OCI-LY1 (cell line): ENCODE results near the gene IGF1R.

Experiments
- H2AFZ ChIP-seq: fragments of 200-600 bp; sonication (generic), shearing (Covaris generic); 2 replicates; pipeline ENCODE4 v1.6.0; 2014; ENCODE audit warnings: antibody characterized with exemption, mild to moderate bottlenecking, low read length
- H3F3A ChIP-seq: fragments of 200-600 bp; sonication (generic), shearing (Covaris generic); 2 replicates; pipeline ENCODE4 v1.6.0; 2014; ENCODE audit warnings: mild to moderate bottlenecking, antibody characterized with exemption, low read length, moderate library complexity; ENCODE audit not compliant: insufficient read depth
- H3K27ac ChIP-seq: fragments of 200-600 bp; sonication (generic); 2 replicates; pipeline ENCODE4 v1.5.1; 2014; ENCODE audit warnings: low read length, mixed run types, mild to moderate bottlenecking, low read depth; ENCODE audit not compliant: poor library complexity, severe bottlenecking
- H3K27me3 ChIP-seq: fragments of 200-600 bp; sonication (generic); 2 replicates; pipeline ENCODE4 v1.6.0; 2014; ENCODE audit warnings: antibody characterized with exemption, mild to moderate bottlenecking, low read length, moderate library complexity; ENCODE audit not compliant: insufficient read depth
- H3K36me3 ChIP-seq: fragments of 200-600 bp; sonication (generic); 2 replicates; pipeline ENCODE4 v1.6.1; 2014; ENCODE audit warnings: mild to moderate bottlenecking, antibody characterized with exemption, low read length, moderate library complexity, mixed read lengths; ENCODE audit not compliant: insufficient read depth
- H3K4me1 ChIP-seq: fragments of 200-600 bp; sonication (generic); 2 replicates; pipeline ENCODE4 v1.5.1; 2014; ENCODE audit warnings: mild to moderate bottlenecking, low read length, moderate library complexity; ENCODE audit not compliant: insufficient read depth, severe bottlenecking
- H3K4me2 ChIP-seq: fragments of 200-600 bp; sonication (generic), shearing (Covaris generic); 2 replicates; pipeline ENCODE4 v1.6.1; 2014; ENCODE audit warnings: low read length
- H3K4me3 ChIP-seq: fragments of 200-600 bp; sonication (generic); 2 replicates; pipeline ENCODE4 v1.5.1; 2014; ENCODE audit warnings: low read length, low read depth, mild to moderate bottlenecking, mixed read lengths; ENCODE audit not compliant: poor library complexity, severe bottlenecking
- H3K79me2 ChIP-seq: fragments of 200-600 bp; shearing (Covaris generic); 2 replicates; pipeline ENCODE4 v1.6.1; 2016; ENCODE audit warnings: mixed run types, low read length, mixed read lengths; ENCODE audit not compliant: insufficient read depth
- H3K9ac ChIP-seq: fragments of 200-600 bp; sonication (generic), shearing (Covaris generic); 2 replicates; pipeline ENCODE4 v1.6.1; 2014; ENCODE audit warnings: mild to moderate bottlenecking, low read length, mixed read lengths
- H3K9me2 ChIP-seq: fragments of 200-600 bp; sonication (generic), shearing (Covaris generic); 2 replicates; pipeline ENCODE4 v1.6.1; 2014; ENCODE audit warnings: low read depth, mild to moderate bottlenecking, low read length, mixed read lengths
- H3K9me3 ChIP-seq: fragments of 200-600 bp; shearing (Covaris generic); 2 replicates; pipeline ENCODE4 v1.6.1; 2014; ENCODE audit warnings: low read length, mixed read lengths
- H4K20me1 ChIP-seq: fragments of 200-600 bp; sonication (generic), shearing (Covaris generic); 2 replicates; pipeline ENCODE4 v1.6.0; 2016; ENCODE audit warnings: mild to moderate bottlenecking, low read length; ENCODE audit not compliant: insufficient read depth
- CTCF ChIP-seq: fragments of 200-600 bp; sonication (generic), shearing (Covaris generic); IDR thresholded peaks from 2 replicates; pipeline ENCODE4 v1.5.1; 2017; ENCODE audit warnings: mild to moderate bottlenecking, antibody characterized with exemption, low read length, moderate library complexity, mixed read lengths
- EZH2 ChIP-seq: fragments of 200-600 bp; sonication (generic), shearing (Covaris generic); IDR thresholded peaks from 2 replicates; pipeline ENCODE4 v1.8.0; 2017; ENCODE audit warnings: borderline replicate concordance, mixed run types, mild to moderate bottlenecking, antibody characterized with exemption, low read length, moderate library complexity, mixed read lengths

The IGF1R gene

GRCh38 chr15:98718426-98719136 is 70.2 kb downstream of the IGF1R start:
- Histone ChIP-seq H3K27me3 (no peaks in the 10 kb centered on the region; the same call in 1 of the 2 replicates), H3K9me3 (no peaks in the 10 kb centered on the region), H3F3A (no peaks in the 10 kb centered on the region), H3K79me2 (no peaks in the 10 kb centered on the region), H3K4me2 (no peak overlapping the region), H4K20me1 (no peaks in the 10 kb centered on the region), H3K9me2 (no peaks in the 10 kb centered on the region), H3K27ac (no peak overlapping the region), H2AFZ (no peak overlapping the region), H3K4me3 (no peak overlapping the region), H3K36me3 (no peaks in the 10 kb centered on the region), H3K9ac (no peak overlapping the region), H3K4me1 (no peaks in the 10 kb centered on the region)
- TF ChIP-seq CTCF (no peak), EZH2 (no peak)

GRCh38 chr15:98719137-98719740 is 70.9 kb downstream of the IGF1R start:
- H3K27me3 ChIP-seq, result no peaks in the 10 kb centered on the region; the same call in 1 of the 2 replicates
- H3K4me2 ChIP-seq, result no peak overlapping the region
- no peak overlapping the region for H2AFZ ChIP-seq
- no peaks in the 10 kb centered on the region for H3K36me3 ChIP-seq
- no peaks in the 10 kb centered on the region for H4K20me1 ChIP-seq
- H3F3A ChIP-seq, result no peaks in the 10 kb centered on the region
- H3K4me3 ChIP-seq, result no peak overlapping the region
- no peak overlapping the region for H3K9ac ChIP-seq
- no peak overlapping the region for H3K27ac ChIP-seq
- TF ChIP-seq EZH2 (no peak), CTCF (no peak)
- H3K79me2 ChIP-seq, result no peaks in the 10 kb centered on the region
- H3K9me3 ChIP-seq, result no peaks in the 10 kb centered on the region
- H3K9me2 ChIP-seq, result no peaks in the 10 kb centered on the region
- no peaks in the 10 kb centered on the region for H3K4me1 ChIP-seq

- no peak overlapping the region for H2AFZ ChIP-seq
- H3K27me3 ChIP-seq, result no peaks in the 10 kb centered on the region; the same call in 1 of the 2 replicates
- H3K27ac ChIP-seq, result no peak overlapping the region
- no peak overlapping the region for H3K9ac ChIP-seq
- H3K79me2 ChIP-seq, result no peaks in the 10 kb centered on the region
- H3K36me3 ChIP-seq, result no peaks in the 10 kb centered on the region
- no peaks in the 10 kb centered on the region for H4K20me1 ChIP-seq
- TF ChIP-seq CTCF (no peak), EZH2 (no peak)
- H3K4me1 ChIP-seq, result no peaks in the 10 kb centered on the region
- no peaks in the 10 kb centered on the region for H3F3A ChIP-seq
- no peak overlapping the region for H3K4me3 ChIP-seq
- no peaks in the 10 kb centered on the region for H3K9me2 ChIP-seq
- no peaks in the 10 kb centered on the region for H3K9me3 ChIP-seq
- H3K4me2 ChIP-seq, result no peak overlapping the region
Measured at GRCh38 chr15:98720031-98720430, 71.7 kb downstream of the IGF1R start.
